Stimulated activated CD8-positive, alpha-beta memory T cell treated with anti-CD3 and anti-CD28 coated beads, Interleukin-7, amount 100 ng/mL, for 24 hours (primary cell): ENCODE measurements around the gene SH3BGR.
"Not testable (repeated sequence)": the region's sequence is repeated elsewhere in the genome, so short reads cannot be mapped to it uniquely, and the experiment has no call there.

ENCODE experiments used
- DNase-seq: peaks from one replicate; pipeline ENCODE4 v3.0.0-alpha.2; 2020; ENCODE audit warnings: low read depth

Gene SH3BGR

GRCh38 chr21:39515684-39516472 is 64.1 kb downstream of the SH3BGR start:
- DNase-seq: no peak

DNA sequence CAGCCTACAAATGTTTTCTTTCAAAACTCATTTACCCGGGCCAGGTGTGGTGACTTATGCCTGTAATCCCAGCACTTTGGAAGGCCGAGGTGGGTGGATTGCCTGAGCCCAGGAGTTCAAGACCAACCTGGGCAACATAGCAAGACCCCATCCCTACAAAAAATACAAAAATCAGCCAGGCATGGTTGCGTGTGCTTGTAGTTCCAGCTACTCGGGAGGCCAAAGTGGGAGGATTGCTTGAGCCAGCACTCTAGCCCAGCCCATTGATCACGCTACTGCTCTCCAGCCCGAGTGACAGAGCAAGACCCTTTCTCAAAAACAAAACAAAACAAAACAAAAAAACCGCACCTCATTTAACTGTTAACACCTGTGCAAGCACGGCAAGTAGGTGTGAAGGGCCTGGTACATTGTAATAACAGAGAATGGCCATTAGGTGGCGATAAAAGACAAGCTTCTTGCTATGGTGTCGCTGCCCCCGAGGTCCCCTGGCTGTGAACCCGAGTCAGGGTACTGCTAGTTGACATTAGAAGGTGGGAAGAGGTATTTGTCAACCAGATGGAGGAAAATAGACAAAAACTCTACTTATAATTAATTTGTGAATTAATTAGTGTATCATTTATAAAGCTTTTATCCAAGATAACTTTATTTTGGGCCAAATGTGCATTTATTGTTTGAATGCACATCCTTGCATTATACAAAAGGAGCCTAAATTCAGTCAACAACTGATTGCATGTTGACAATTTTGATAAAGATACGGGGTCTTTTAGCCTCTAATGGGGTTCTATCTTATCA is 66.5 kb downstream of the SH3BGR start:
- no peak for DNase-seq

DNA sequence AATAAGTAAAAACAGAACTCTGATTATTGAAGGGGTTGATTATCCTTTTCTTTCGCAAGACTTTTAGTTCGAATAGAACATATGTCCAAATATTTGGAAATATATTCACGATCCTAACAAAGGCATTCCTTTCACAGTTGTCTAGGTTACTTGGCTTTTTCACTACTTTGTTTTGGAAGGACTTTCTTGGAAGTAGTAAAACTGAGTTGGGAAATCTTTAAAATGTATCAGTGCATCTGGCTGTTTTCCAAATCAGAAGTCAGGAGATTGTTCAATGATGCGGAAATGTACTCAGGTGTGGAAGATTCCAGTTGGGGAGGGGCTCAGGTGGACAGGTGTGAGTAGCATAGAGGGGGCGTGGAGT is 67.1 kb downstream of the SH3BGR start:
- no peak for DNase-seq

GRCh38 chr21:39519835-39520234 is 68.1 kb downstream of the SH3BGR start:
- no peak for DNase-seq

GRCh38 chr21:39523399-39523798 is 71.6 kb downstream of the SH3BGR start:
- no peak for DNase-seq

DNA sequence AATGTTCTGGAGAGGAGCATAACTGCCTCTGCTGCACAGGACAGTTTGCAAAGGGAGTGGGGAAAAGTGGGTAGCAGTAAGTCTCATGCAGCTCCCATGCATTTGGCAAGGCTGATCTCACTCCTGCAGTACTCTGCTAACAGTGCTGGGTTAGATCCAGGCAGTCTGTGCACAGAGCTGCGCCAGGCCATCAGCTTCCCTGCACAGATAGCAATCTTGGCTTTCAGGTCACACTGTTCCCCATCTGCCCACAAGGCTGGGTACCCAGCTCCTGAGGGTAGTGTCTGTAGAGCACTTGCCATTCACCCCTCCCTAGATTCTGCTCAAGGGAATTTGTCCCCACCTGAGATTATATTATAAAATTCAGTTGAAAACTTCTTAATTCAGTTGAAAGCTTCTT is 72.1 kb downstream of the SH3BGR start:
- no peak for DNase-seq

DNA sequence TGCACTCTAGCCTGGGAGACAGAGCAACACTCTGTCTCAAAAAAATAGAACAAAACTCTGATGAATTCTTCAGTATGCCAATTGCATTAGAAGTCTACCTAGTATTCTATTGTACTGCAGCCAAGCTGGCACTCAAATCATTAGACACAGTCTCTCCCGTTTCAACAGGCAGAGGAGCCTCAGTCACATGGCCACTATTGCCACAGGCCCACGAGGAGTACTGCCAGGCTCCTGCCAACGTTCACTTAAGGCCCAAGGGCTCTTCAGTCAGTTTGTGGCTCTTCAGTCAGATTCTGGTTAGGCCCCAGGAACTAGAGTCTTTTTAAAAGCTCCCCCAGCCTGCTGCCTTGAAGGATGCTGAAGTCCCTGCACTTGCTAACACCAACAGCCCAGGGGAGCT is 73.4 kb downstream of the SH3BGR start:
- DNase-seq: no peak

GRCh38 chr21:39525601-39526000 is 73.8 kb downstream of the SH3BGR start:
- DNase-seq: no peak

DNA sequence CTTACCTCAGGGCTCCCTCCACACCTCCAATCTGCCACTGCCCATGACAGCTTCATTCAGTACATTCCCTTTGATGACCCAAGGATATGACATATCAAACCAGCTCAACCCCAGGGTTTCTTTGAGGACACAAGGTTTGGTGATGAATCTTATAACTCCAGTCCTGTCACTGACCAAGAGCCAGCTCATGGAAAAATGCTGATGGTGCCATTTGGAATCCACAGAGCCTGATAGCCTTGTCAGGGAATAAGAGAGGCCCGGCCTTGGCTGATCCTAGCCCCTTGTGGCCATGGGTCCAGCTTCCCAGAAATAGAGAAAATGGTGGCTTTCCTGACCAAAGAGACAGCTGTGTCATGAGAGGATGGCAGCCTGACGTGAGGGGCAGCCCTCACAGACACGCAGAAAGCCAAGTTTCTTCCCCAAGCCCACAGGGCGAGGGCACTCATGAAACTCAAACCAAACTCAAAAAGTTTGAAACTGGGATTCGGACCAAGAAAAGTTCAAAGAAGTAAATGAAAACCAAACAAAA is 75.4 kb downstream of the SH3BGR start:
- DNase-seq: no peak

GRCh38 chr21:39527664-39528381 is 76.1 kb downstream of the SH3BGR start:
- no peak for DNase-seq

- no peak for DNase-seq
Measured at GRCh38 chr21:39529026-39529425, 77.3 kb downstream of the SH3BGR start.

GRCh38 chr21:39531064-39531463 is 79.3 kb downstream of the SH3BGR start:
- no peak for DNase-seq

DNA sequence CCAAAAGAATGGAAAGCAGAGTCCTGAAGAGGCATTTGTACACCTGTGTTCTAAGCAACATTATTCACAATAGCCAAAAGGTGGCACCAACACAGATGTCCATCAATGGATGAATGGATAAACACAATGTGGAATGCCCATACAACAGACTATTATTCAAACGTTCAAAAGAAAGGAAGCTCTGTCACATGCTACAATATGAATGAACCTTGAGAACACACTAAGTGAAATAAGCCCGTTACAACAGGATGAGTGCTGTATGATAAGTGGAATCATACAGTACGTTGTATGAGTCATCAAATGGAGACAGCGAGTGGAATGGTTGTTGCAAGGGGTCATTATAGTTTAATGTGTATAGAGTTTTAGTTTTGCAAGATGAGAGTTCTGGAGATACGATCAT is 80.1 kb downstream of the SH3BGR start:
- DNase-seq: no peak

- no peak for DNase-seq
Measured at GRCh38 chr21:39533545-39534380, 82.0 kb downstream of the SH3BGR start.

DNA sequence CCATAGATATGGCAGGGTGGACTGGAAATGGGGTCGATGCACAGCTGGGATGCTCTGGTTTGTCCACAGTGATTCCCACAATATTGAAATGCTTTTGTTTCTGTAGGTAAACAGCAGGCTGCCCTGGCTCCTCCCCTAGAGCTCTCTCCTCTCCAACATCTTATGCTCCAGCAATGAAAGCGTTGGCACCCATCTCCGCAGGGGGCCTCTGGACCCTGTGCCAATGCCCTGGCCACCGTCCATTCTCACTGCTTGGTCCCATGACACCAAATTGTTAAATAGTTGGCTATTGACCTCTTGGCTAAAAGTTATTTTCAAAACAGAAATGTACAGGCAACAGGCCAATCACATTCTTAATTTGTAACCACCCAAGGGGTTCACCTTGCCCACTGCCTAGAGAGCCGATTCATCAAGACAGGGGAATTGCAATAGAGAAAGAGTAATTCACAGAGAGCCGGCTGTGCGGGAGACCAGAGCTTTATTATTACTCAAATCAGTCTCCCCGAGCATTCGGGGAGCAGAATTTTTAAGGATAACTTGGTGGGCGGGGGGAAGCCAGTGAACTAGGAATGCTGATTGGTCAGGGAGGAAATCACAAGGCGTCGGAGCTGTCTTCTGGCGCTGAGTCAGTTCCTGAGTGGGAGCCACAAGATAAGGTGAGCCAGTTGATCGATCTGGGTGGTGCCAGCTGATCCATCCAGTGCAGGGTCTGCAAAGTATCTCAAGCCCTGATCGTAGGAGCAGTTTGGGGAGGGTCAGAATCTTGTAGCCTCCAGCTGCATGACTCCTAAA is 84.1 kb downstream of the SH3BGR start:
- no peak for DNase-seq

DNA sequence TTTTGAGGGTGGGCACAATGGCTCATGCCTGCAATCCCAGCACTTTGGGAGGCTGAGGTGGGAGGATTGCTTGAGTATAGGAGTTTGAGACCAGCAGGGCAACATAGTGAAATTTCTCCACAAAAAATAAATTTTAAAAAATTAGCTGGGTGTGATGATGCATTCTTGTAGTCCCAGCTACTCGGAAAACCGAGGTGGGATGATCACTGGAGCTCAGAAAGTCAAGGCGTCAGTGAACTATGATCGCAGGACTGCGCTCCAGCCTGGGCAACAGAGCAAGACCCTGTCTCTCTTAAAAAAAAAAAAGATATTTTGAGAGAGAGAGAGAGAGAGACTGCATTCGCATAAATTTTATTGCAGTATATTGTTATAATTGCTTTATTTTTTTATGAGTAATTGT is 85.1 kb downstream of the SH3BGR start:
- DNase-seq: no peak

DNA sequence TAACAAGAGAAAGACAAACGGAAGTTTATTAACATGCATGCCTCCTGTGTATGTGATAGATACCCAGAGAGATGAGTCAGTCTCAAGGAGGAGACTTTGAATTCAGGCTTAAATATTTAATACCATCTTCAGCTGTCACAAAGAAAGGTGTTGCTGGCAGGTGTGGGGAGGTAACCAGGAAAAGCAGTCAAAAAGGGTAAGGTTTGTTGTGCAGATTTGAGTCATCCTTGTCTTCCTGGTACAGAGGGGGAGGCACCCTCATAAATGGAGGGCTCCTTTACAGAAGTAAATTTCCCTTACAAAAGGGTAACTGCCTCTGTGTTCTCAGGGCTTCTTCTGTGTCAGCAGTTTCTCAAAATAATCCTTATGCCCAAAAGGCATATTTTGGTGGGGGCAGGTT is 85.8 kb downstream of the SH3BGR start:
- DNase-seq: no peak

- no peak for DNase-seq
Measured at GRCh38 chr21:39538453-39539042, 86.8 kb downstream of the SH3BGR start.

DNA sequence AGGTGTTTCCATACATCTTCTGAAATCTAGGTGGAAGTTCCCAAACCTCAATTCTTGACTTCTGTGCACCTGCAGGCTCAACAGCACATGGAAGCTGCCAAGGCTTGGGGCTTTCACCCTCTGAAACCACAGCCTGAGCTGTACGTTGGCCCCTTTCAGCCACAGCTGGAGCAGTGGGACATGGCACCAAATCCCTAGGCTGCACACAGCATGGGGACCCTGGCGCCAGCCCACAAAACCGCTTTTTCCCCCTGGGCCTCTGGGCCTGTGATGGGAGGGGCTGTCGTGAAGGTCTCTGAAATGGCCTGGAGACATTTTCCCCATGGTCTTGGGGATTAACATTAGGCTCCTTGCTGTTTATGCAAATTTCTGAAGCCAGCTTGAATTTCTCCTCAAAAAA is 88.6 kb downstream of the SH3BGR start:
- DNase-seq: not testable (repeated sequence)

GRCh38 chr21:39542736-39543135 is 91.0 kb downstream of the SH3BGR start:
- no peak for DNase-seq

- DNase-seq: no peak
Measured at GRCh38 chr21:39546522-39546921, 94.8 kb downstream of the SH3BGR start.
